Activated CD8-positive, alpha-beta memory T cell treated with anti-CD3 and anti-CD28 coated beads for 1 hour (primary cell): ENCODE results near the gene SETD3.
A peak's percentile ranks its signal among the peaks of the same experiment; 100 is the strongest.

Experiments used
- DNase-seq, 2 donors: peaks; one replicate each; pipeline ENCODE4 v3.0.0-alpha.2; 2020; ENCODE audit warnings: low read depth in 1 of 2; ENCODE audit errors: extremely low read depth in 1 of 2

SETD3 gene

DNA sequence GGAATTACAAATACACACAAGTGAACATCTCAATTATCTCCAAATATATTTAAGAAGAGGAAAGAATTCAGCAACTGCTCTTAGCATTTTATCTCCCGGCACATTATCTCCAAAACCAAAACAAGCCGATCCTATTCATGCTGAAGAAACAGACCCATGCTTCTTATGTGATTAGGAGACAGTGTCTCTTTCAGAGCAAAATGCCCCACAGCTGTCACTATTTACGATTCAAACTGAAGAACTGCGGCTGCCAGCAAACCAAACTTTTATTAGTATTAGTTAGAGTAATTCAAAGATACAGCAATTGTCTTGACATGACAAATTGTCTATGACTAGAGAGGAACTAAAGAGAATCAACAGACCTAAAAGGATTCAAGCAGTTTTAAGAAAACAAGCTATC lies 79.4 kb downstream of the SETD3 start:
- no peak for DNase-seq

DNA sequence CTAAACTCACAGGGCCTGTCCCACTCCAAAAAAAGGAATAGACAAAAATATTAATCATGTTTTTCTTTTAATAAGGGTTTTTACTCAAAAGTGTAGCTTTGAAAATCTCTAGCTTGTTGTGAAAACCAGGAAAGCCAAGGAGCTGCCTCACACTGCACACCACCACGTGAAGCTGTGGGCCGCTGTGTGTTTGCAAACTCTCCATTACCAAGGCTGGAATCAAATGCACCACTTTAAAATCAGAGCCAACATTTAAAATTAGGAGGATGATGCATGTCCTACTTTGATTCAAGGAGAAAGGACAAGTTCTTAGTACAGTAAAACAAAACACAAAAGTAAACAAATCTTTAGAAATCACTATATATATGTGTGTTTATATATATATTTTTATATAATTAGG lies 83.0 kb downstream of the SETD3 start:
- no peak for DNase-seq

DNA sequence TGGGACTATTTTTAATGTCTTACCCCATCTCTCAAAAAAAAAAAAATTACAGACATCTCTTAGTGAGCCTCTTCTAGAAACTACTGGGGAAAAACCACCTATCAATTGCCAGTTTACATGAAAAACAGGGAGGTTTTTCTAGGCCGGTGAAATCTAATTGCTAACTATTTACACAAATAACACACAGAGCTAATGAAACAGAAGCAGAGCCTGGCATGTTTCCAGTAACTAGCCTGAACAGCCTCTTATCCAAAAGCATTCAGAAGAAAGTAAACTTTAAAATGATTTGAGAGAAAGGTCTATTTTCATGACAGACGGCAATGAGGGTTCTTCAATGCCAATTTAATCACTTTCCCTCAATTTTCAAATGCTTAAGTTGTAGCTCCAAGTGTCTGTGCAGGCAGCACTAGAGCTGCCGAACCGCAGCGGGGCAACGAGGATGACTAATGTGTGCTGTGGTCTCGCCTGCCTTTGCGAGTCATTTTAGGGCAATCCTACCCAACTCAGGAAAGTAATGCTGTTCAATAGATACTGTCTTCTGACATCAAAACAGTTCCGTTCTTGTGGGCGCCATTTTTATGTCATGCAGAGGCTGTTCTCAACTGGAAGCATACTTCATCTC lies 84.6 kb downstream of the SETD3 start:
- DNase-seq, result peak in 1 of 2 donors; percentile 6

DNA sequence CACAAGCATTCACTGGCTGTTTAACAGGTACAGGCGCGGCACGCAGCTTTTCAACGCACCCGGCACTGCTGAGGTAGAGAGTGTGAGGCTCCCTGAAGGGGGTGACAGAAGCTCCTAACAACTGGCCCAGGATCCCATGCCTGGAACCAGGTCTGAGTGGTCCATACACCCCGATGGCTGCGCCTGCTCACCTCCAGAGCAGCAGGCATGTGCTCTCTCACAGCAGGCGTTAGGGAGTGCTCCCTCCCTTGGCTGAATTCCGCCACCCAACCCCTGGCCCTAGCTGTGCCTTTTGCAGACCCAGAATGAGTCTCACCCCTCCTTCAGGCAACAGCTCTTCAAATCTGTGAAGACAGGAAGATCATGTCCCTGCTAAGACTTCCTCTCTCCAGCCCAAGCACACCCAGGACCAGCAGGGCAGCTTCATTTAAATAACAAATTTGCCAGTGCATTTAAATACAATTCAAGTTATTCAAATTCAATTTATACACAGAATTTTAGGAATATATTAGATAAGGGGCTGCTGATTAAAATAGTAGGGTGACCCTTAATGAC lies 86.0 kb downstream of the SETD3 start:
- DNase-seq, result no peak

DNA sequence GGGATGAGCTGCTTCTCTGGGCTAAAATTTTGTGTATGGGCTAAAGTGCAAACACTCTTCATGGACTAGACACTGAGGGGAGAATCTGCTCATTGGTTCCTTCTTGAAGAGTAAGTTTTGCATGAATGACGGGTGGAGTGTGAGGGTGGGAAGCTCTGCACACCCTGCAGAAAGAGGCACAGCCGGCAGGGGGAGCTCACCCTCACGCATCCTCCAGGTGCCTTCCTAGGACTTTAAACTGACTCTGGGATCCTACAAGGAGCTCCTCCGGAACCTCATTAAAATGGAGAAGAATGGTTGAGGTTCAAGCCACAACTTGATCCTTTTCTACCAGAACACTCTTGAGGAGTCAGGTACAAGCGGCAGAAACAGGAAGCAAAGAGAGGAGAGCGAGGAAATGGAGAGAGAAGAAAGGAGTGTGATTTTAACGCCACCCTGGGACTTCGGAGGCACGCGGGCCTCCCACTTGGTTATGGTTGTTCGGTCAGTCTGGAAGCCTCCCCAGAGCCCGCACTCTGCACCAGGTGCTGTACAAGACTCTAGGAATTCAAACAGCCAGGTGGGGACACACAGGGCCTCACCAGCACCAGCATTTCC lies 87.5 kb downstream of the SETD3 start:
- peak in 1 of 2 donors; percentile 11 for DNase-seq

DNA sequence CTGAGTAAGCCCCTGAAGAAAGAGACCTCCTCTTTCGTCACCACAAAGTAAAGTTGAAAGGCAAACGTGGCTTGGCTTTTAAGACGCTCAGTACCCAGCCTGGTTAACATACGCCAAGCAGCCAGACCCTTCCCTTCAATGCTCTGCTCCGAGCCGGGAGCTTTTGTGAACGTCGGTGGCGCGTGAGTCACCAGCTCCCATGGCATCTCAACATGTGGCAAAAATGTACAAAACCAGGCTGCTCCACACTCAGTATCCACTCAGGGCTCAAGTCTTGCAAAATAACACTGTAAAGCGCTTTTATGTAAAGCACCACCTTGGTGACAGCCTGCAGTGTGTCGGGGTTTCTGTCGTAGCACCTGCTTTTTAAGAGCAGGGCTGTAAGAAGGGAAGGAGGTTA lies 89.0 kb downstream of the SETD3 start:
- no peak for DNase-seq

DNA sequence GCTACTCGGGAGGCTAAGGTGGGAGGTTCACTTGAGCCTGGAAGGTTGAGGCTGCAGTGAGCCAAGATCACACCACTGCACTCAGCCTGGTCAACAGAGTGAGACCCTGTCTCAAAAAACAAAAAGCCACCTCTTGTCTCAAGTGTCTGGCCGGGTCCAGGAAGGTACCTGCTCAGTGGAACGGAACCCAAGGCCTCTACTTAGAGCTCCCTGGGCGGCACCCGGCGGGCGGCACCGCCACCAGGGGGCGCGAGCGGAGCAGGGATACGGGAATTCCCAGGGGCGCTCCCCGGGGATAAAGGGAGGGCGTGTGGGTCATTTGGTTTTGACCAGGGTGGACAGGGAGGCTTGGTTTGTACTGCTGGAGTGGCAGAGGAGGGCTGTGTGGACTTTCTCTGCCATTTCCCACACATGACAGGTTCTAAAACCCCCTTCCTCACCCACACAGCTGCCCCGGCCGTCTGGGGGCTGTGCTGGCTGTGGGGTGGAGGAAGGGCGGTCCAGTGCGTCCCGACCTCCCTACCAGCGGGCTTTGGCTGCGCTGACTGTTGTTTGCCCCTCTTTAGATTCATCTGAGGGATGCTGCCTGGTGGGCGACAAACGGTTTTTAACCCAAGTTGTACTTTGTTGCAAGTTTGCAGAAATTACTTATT lies 91.4 kb downstream of the SETD3 start:
- DNase-seq, result peak in 1 of 2 donors; percentile 29

DNA sequence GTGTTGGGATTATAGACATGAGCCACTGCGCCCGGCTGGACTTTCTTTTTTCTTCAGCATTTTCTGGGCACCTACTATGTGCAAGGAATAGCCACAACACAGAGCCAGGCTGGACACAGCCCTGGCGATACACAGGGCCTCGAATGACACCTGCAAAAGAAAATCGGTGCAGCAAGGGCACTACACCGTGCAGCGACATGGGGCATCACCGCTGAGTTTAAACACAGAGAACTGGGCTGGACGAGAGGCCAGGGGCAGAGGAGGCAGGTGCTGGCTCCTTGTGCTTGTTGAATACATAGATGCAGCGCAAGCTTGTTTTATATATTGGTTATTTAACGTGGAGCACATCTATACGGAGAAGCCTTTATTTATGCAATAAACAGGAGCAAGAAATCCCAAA lies 92.4 kb downstream of the SETD3 start:
- DNase-seq, result no peak

DNA sequence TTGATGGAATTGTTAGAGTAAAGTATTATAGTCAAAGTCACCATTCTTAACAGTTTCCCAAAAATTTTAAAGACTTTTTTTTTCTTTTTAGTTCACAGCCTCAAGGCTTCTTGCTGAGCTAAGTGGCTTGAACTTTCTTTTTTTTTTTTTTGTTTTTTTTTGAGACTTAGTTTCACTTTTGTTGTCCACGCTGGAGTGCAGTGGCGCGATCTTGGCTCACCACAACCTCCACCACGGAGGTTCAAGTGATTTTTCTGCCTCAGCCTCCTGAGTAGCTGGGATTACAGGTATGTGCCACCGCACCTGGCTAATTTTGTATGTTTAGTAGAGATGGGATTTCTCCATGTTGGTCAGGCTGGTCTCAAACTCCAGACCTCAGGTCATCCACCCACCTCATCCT lies 92.8 kb downstream of the SETD3 start:
- DNase-seq, result no peak

DNA sequence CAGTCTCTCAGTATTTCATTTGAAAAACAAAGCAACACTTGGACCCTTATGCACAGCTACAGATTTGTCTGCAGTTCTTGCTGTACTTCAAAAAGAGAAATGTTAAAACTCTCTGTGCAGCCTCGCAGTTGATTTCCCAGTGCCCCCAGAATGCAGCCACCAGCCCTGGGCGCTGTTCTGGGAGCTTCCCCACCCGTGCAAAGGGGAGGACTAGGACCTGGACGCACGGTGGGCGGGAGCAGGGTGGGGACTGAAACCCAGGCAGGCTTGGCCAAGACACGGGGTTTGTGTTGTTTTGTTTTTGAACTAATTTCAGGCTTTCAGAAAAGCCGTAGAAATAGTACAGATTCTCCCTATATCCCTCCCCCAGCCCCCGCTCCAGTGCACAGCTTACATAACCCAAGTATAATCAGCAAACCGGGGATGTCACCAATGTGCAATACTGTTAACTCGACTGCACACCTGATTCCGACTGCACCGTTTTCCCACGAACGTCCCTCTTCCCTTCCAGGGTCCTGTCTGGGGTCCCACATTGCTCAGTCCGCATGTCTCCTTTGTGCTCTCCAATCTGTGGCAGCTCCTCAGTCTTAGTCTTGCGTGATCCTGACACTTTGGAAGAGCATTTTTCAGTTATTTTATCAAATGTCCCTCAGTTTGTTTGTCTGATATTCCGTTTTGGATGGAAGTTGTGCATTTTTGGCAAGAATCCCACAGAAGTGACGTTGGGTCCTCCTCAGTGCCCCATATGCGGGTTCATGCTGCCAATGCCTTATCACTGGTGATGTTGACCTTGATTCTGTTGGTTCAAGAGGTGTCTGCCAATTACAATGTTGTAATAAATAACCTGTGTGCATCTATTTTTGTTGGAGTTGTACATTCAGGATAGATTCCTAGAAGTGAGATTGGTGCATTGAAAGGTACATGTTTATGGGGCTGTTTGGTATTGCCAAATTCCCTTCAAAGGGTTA lies 95.9 kb downstream of the SETD3 start:
- no peak for DNase-seq

DNA sequence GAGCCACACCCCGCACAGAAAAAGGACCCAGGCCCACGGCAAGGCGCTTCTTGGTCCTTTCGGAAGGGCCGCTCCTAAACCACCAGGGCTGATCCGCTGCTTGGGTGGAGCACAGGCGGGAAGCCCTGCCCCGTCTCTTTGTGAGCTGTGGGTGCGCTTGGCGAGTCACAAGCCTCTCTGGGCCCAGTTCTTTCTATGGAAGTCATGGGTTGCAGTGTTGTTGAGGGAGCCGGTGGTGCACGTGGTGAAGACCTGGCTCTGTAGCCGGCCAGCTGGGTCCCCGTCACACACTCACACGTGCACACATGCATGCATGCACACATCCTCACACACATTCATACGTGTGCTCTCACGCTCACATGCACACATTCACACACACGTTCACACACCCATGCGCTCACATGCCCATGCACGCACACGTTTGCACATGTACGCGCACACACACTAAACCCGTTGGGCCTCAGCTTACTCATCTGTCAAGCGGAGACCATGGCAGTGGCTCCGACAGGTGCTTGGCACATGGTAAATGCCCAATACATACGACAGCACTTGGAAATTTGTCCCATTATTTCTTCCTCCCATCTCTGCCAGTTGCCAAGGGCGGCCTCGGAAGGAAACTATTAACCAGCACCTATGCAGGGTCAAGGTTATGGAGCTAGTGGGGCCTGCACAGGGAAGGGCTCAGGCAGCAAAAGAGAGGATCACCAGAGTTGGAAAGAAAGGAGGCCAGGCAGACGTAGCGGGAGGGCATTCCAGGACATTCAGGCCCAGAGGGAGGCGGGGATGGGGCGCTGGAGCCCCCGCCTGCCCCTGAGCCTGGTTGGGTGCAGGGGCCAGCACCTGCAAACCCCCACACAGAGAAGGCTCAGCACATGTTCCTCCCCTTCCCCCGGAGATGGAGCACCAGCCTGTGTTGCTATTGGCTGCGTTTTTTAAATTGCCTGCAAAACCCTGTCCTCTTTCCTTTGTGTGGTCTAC lies 96.9 kb downstream of the SETD3 start:
- no peak for DNase-seq

DNA sequence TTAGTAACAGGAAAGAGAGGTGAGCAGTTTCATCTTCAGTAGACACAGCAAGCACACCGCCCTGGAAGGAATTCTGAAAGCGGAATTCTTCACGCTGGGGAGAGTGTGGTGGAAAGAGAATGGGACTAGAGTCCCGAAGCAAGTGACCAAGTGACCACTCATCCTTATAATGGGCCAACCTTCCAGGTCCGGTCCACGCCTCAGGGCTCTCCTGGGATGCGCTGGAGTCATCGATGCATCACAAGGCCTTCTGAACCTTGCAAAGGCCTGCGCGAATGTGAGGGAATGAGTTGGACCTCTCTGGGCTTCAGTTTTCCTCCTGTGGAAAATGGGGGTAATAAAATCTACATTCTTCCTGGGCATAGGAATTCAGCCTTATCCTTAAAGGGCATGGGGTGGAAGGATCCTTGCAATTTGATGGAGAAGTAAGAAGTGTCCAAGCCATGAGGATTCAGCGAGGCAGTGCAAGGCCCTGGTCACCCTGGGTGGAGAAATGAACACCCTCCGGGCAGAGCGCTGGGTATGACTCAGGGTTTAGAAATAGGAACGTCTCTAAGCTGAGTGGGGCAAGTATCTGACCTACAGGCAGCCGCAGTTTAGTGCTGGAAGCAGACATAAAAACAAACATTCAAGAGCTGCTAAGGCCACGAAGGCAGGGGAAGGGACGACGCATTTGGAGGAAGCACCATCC lies 97.7 kb downstream of the SETD3 start:
- no peak for DNase-seq

DNA sequence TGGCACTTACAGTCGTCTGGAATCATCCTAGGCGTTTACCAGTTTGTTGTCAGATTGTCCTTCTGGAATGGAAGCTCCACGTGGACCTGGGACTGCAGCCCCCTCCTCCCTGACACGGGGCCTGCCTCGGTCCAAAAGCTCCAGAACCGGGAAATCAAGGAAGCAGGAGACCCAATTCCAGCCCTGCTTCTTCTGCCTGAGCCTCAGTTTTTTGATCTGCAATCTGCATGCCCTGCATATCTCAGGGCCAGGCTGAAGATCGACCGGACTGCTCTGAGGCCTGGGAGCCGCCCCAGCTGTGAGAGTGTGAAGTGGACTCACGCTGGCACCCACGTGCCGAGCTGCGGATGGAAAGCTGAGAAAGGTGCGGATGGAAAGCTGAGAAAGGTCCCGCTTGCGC lies 98.6 kb downstream of the SETD3 start:
- no peak for DNase-seq

DNA sequence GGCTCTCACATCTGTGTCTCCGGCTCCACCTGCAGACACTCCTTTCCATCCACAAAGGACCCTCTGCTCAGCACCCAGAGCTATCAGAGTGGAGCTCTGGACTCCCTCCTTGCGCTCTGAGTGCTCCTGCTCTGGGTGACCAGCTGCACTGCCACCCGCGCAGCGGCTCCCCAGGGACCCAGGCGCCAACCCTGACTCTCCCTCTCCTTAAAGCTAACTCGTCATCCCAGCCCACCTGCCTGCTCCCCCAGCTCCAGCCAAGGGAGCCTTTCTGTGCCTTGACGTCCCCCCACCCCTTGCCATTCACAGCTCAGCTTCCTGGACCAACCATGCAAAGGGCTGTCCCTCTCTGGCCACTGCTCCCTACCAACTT lies 99.0 kb downstream of the SETD3 start:
- DNase-seq, result no peak

DNA sequence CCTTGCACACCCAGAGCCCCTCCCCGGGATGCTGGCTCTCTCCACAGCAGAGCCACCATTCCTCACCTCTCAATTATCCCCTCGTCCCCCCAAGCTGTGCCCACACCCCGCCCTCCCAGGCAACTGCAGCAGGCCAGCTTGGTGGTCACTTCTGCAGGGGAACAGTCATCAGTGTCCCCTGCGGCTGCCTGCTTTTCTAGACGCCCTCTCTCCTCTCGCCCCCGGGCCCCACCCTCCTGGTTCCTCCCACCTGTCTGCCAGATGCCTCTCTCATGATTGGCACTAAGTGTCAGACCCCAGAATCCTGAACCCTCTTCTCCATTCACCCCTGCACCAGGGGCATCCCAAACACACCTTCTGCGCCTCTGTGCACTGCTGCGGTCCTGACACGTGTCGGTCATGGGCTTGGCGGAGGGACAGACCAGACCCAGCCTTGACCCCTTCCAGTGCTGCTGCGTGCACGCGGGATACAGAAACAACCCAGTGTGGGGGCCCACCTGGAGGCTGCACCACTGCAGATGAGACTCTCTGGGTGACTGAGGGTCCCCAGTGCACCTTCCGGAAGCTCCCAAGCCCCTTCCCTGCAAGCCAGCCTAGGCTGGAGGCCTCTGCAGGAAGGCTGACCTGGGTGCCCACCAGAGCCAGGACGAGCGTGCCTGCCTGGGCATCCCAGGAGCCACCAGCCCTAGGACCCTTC lies 99.5 kb downstream of the SETD3 start:
- DNase-seq, result no peak

DNA sequence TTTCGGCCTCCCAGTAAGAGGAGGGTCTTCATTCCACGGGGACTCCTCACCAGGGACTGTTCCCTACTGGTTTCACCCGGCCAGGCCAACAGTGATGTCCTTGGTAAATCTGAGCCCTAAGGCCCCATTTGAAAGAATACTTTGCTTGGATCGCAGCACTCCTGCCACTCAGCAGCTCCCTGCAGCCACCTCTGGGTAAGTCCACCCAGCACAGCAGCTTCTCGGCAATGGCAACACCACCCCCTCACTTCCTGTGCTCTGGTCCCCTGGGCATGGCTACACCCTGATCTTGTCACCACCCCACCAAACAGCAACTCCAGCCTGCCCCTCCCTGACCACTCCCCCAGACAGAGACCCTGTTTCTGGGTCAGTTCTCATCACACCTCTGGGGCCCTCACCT lies 100.3 kb downstream of the SETD3 start:
- no peak for DNase-seq

DNA sequence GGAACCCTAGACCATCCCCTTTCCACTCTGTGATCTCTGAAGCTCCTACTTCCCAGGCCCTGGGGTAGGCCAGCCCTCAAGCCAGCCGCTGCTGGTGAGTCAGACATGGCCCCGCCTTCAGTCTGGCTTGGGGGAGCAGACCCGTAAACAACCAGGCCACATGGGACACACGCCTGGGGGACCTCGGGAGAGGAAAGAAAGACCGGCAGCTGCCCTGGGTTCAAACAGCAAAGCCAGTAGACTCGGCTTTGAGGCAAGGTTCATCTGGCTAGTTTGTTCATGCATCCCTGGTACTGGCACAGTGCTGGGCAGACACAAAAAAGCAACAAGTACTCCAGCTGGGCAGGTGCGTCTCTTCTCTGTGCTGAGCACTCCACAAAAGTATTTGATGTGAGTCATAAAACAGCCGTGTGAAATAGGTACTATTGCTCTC lies 101.9 kb downstream of the SETD3 start:
- DNase-seq, result no peak

DNA sequence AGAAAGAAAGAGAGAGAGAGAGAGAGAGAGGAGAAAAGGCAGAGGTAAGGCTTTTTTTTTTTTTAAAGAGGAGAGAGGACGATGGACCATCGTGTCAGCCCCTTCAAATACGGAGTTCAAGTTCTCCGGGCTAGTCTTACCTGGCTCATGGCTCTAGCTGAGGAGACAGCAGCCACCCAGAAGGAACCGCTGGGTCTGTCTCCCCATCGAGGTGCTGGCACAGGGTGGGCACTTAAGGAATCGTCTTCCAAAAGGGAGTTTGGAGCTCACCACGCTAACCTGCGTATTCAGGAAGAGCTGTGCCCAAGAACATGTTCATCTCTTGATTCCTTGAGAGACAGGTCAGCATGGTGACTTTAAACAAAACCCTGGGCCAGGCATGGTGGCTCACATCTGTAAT lies 102.7 kb downstream of the SETD3 start:
- DNase-seq, result no peak

DNA sequence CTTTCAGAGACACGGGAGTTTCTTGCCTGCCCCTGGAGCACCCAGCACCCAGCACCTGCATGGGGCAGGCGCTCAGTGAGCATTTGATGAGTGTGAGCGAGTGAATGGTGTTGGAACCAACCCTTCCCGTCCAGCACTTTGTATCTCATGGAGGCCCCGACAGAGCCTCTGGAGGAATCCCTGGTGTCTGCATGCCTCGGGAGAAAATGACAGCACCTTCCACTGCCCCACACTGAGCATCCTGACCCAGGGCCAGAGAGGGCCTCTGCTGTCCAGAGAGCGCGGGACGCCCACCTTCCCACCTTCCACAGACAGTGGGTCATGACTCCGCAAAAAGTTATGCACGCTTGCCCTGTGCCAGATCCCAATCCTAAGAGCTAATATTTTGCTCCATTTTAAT lies 105.7 kb downstream of the SETD3 start:
- no peak for DNase-seq
